GM18858 (cell line): ENCODE data around the gene AFF4.
"Not testable (repeated sequence)": the region's sequence is repeated elsewhere in the genome, so short reads cannot be mapped to it uniquely, and the experiment has no call there.

Source experiments
- ATAC-seq: cut with Tn5 transposase; IDR thresholded peaks from one replicate; pipeline ENCODE4 v1.9.1; 2021; ENCODE audit not compliant: unreplicated experiment

AFF4 gene

DNA sequence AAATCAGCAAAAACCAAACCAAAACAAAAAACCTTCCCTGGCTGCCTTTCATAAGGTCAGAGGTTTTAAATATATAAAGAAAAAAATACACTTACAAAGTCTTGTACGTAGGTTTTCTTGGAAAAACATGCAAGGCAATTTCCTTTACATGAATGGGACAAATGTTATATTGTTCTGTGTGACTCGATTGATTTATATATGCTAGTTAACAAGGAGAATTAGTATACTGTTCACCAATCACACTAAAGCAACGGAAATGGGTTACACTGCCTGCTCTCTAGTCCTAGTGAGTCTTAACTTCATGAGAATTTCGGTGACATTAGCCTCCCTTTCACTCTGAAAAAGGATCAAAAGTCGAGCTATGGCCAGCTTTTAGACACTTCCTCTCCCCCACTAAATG is 102.7 kb downstream of the AFF4 start:
- no peak for ATAC-seq

DNA sequence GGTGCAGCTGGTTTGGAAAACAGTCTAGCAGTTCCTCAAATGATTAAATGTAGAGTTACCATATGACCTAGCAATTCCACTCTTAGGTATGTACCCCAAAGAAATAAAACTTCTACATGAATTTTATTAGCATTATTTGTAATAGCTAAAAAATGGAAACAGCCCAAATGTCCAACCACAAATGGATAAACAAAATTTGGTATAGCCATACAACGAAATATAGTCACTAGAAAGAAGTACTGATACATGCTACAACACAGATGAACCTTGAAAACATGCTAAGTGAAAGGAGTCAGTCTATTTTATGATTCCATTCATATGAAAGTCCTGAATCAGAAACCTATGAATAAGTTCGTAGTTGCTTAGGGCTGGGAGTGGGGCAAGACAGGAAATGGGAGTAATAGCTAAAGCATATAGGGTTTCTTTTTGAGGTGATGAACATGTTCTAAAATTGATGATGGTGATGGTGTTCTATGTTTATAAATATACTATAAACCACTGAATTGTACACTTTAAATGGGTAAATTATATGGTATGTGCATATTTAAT is 103.5 kb downstream of the AFF4 start:
- no peak for ATAC-seq

DNA sequence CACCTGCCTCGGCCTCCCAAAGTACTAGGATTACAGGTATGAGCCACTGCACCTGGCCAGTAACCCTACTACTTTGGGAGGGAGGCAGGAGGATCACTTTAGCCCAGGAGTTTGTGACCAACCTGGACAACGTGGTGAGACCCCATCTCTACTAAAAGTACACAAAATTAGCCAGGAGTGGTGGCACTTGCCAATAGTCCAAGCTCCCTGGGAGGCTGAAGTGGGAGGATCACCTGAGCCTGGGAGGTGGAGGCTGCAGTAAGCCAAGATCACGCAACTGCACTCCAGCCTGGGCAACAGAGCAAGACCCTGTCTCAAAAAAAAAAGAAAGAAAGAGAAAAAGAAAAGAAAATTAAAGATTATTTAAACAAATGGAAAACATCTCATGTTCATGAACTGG is 107.4 kb downstream of the AFF4 start:
- ATAC-seq: no peak

DNA sequence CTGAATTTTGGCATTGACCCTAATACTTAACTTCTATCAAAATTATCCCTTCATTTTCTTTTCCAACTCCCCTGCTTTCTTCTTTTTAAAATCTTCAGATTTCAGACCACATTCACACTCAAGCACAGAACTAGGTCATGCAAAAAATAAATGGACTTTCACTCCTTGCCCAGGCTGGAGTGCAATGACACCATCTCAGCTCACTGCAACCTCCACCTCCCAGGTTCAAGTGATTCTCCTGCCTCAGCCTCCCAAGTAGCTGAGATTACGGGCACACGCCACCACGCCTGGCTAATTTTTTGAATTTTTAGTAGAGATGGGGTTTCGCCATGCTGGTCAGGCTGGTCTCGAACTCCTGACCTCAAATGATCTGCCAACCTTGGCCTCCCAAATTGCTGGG is 108.4 kb downstream of the AFF4 start:
- ATAC-seq: not testable (repeated sequence)

DNA sequence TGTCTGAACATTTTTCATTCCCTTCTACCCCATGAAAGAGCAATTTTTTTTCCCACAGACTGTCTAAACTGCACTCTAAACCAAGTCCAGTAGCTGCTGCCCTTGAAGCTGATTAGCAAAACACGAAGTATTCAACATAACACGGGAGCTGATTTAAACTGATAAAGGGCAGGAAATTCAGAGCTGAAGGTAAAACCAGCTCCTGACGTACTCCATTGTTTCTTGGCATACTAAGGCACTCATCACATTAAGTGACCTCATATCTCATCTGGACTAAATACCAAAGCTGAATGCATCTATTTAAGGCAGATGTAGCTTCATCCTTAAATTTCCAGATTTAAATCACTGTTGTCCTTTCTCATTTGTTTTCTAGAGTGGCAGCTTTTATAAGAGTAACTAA is 109.1 kb downstream of the AFF4 start:
- ATAC-seq: no peak

DNA sequence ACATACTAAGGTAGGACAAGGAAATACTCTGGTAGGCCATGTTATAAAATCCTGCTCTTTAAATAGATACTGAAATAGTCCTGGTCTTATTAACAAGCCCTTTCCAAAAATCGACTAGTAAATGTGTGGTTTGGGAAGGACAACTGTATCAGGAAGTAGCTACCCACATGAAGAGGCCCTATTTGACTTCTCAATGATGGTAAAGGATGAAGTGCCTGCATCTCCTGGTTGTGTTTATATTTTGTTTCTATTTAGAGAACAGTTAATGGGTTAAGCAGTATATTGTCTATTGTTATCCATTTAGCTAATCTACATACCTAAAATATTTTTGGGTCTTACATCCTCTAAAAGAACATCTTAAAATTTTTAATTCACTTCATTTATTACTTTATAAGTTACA is 109.6 kb downstream of the AFF4 start:
- no peak for ATAC-seq

DNA sequence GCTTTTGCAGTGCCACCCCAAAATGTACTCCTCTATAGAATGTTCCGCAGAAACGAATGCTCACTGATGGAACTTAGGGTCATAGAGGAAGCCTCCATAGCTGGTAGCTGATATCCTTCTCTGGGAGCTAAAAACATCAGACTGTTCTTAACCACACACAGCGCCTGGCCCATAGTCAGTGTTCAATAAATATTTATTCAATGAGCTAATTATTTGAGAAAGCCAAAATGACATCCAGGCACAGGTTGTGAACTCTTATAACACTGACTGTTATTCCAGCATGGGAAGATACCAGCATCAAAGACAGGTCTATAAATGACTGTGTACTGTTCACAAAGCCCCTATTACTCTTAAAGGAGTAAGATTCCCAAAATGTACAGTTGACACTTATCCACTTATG is 110.1 kb downstream of the AFF4 start:
- ATAC-seq: no peak

DNA sequence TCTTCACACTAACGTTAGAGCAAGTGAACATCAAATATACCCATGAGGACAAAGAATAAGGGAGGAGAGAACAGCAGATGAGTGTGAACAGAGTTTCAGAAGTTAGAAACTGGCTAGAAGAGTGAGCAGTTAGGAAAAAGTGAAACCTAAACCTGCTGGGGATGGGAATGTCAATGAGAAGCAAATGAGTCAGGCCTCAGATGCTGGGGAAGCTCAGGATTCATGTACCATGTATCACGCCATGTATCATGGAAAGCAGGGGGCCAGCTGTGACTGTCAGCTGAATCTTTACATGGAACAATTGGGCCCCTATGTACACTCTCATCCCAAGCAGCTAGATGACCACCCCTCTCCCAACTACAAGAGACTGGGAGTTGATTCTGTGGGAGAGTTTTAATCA is 113.4 kb downstream of the AFF4 start:
- ATAC-seq: no peak

DNA sequence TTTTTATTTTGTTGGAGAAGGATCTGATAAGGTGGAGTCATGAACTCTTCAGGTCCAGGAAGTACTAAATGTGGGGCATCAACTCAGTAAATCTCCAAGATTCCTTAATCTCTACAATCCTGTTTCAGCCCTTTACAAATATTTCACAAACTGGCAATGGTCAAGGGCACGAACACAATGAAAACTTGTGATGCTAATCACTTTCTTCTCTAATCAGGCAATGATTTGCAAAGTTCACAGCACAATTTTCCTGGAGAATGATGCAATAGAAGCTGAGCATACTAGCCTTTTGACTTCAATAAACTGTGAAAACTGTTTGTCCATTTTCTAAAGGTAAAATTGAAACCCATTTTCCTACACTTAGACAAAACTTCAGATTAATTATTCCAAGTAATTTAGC is 114.1 kb downstream of the AFF4 start:
- ATAC-seq: no peak

DNA sequence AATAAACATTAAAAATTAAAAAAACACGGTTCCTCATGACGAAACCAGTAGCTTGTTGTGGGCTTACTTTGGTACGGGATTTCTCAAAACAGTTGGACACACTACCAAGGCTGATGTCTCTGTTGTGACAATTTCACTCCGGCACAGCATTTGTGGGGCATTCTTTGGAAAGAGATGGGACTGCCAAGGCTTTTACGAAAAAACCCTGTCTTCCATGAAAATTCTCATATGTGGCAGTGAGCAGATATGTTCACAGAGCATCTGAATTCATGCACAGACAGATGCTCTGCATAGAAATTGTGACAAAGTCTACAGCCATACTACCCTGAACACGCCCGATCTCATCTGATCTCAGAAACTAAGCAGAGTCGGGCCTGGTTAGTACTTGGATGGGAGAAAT is 115.2 kb downstream of the AFF4 start:
- no peak for ATAC-seq

DNA sequence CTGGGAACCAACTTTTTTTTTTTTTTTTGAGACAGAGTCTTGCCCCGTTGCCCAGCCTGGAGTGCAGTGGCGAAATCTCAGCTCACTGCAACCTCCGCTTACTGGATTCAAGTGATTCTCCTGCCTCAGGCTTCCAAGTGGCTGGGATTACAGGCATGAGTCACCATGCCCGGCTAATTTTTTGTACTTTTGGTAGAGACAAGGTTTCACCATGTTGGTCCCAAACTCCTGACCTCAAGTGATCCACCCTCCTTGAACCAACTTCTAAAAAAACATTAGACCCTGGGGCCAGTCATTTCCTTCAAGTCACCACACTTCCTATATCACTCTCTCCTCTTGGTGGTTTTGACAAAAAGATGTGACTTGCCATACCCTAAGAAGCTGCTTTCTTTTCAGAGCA is 122.1 kb downstream of the AFF4 start:
- ATAC-seq: no peak

DNA sequence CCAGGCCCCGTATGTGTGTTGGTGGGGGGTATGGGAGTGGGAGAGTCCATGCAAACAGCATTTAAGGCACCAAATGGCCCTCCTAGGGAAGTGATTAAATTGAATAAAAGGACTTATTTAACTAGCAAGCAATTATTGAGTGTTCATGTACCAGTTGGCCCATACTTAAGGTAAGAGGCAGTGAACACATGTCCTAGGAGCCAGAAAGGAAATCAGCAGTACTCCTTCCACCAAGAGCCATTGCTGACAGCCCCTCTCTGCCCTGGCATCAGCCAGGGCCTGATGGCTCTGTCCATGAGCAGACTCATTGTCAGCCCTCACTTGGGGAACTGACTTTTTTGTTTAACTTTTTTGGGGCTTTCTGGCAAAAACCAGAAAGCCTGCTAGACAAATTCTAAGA is 122.5 kb downstream of the AFF4 start:
- ATAC-seq: no peak

DNA sequence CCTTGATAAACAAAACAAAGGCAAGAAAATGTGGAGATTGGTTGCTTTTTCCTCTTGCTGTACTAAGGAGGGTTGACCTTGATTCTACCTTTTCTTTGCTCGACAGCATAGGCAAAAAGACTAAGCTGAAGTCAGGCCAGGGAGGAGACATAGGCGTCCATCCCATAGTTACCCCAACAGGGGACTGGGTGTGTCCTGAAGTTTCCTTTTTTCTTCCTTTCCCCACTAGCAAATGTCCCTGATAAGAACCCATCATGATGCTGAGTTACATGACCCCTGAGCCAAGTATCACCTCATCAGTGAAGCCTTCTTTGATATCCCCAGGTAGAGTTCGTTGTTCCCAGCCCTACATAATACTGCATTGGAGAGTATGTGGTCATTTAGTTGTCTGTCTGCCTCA is 123.1 kb downstream of the AFF4 start:
- ATAC-seq: no peak

DNA sequence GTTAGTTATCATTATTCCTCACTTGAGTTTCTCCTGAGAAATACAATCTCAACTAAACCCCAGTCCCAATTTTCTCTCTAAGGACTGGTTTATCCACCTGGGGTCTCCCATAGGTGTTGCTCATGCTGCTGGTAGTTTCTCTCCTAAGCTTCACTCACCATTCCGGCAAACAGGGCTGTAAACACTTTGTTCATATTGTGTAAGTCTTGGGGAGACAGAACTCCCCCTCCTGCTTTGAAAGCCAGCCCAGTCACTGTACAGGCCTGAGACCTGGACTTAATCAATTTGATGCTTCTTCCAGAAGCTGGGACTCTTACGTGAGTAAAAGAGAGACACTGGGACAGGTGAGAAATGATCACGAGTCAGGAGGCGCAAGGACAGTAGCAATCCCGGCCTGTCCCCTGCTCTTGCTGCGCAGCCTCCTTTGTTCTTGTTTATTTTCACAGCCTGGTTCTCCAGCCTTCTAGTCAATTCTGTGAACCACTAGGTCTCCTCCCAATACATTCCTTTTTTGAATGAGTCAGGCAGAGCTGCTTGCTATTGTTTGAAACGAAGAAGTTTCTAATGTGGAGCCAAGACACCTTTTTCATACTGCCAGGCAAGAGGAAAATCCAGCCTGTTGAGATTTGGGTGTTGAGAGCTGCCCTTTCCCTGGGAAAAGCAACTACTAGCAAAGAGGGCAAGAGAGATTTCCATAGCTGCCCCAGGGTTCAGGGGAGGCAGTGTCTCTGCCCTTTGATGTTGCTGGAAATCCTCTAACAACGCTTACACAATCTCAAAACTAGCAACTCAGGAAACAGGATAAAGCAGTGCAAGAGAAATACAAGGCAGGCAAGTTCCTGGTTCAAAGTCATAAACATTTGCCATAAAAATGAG is 123.8 kb downstream of the AFF4 start:
- ATAC-seq: no peak

DNA sequence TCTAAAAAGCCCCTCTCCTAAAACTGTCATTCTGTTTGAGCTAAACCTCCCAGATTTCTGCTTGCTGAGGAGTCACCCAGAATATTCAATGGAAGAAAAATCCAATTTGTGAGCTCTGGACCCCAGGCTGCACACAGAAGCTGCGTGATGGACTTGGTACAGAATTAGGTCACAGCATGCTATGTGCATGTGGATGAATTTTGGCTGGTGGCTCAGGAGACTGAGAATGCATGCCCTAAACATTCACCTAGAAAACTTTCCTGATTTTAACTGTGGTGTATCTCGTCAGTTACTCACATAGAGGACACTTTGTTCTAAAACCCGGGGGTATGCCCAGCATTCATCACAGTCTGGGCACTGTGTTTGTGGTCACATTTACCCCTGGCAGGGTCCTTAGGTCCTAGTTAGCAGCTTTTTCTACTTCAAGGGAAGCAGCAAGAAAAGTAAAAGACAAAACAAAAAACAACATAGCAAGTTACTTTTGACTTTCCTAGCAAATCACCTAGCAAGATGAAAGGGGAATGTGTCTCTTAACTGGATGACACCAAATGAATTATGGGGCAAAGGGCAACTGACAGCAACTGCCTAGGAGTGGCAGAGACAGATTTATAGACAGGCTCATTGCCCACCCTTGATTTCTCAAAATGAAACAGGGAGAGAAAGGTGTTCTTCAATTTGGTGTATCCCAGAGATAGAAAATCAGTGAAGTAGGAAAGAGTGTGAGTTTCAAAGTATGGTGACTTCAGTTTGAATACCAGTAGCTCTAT is 124.7 kb downstream of the AFF4 start:
- ATAC-seq: no peak

DNA sequence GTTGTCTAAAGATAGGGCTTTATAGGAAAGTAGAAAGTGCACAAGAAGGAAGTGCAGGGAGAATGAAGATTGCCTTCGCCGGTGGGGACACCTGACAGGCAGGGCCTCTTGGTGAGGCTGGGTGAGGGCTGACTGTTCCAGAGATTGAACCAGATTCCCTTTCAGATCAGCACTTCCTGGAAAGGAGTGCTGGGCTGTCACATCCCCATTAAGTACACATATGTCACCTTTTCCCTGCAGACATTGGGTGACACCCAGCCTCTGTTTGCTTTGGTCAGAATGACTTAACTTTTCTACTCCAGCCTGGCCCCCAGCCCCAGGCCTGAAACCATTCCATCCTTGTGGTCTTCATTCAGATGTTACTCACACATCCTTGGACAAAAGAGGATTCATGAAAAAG is 125.6 kb downstream of the AFF4 start:
- ATAC-seq: no peak

DNA sequence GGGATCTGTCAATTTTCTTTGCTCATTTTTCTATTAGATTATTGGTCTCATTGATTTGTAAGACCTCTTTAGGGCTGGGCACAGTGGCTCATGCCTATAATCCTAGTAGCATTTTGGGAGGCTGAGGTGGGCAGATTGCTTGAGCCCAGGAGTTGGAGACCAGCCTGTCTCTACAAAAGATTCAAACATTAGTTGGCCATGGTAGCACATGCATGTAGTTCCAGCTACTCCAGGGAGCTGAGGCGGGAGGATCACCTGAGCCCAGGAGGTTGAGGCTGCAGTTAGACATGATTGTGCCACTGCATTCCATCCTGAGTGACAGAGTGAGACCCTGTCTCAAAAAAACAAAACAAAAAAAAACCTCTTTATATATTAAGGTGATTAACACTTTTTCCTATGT is 126.6 kb downstream of the AFF4 start:
- no peak for ATAC-seq

DNA sequence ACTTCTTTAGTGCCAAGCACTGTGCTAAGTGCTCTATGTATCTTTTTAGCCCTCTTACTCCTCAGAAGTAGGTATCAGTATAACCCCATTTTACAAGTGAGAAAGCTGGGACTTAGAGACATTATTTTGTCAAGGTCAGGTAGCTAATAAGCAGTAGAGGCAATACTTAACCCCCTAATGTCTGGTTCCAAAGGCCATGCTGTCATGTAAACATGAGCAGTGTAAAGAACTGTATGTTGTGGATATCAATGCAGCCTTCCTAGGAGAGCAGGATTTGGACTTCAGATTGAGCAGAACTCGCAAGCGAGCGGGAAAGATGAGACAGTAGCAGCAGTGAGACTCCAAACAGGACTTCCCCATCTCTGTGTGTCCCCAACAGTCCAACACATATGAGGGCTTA is 129.4 kb downstream of the AFF4 start:
- ATAC-seq: no peak

DNA sequence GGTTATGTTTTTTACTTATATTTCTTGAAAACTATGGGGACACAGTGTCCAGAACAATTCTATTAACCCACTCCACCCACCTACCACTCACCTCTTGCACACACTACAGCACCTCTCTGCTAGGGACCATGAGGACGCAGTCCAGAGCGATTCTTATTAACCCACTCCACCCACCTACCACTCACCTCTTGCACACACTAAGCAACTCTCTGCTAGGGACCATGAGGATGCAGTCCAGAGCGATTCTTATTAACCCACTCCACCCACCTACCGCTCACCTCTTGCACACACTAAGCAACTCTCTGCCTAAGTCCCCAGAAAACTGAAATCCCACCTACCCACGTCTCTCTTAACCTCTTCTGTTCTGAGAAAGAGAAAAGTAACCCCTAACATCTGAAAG is 130.8 kb downstream of the AFF4 start:
- no peak for ATAC-seq

DNA sequence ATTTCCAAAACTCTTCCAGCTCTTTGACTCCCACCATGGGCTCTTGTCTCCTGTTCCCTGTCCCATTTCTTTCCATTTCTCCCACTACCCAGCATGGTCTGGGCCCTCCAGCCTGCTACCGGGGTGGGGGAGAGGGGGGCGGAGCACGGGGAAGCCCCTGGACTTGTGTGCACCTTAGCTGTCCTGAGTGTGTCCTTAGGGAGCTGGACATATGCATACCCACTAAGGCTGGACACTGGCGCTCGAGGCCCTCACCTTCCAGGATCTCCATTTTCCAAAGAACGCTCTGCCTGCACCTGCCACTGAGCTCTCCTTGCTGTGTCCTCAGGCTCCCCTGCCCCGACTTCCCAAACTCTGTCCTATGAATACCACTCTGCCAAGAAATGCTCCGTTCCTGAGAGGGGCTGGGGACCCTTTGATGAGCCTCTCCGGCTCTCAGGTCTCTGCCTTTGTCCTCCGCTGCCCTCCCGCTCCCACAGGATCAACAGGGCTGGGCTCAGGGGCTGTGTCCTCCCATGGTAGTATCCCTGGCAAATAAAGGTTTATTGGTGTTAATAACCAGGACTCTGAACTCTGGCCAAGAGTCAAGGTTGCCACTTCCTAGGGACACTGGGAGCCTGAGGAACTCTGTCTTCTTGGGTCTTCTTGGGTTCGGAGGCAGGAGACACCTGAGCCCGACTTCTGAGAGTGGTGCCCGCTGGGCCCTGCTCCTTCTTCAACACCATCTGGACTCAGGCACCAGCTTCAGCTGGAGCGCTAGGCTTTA is 132.2 kb downstream of the AFF4 start:
- ATAC-seq: no peak

DNA sequence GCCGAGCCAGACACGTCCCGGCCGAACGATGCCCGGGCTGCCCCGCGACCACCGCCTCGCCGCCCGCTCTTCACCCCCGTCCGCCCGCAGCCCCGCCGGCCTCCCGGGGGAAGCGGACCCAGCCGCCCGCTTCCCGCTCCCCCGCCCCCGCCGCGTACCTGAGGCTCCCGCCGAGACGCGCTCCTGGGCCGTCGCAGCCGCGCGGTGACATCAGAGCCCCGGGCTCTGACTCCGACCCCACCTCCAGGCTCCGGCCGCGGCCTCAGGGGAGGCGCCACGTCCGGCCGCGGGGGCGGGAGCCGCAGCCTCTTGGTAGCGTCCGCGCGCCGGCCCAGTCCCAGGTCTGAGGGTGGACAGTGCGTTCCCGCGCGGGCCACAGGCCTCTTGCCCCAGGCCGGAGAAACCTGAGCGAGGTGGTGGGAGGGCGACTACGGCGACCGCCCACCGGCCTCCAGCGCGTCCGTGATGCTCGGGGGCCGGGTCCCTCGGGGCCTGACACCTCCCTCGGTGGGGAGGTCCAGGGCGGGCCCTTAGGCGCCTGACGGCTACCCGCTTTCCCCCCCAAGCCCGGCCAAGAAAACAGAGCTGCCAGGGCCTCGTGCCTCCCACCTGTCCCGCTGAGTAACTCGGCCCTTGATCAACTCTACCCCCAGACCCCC is 132.9 kb downstream of the AFF4 start, which contains the start of gene SHROOM1:
TSS of gene SHROOM1 (minus strand) at position 212 of the 659 bp plus-strand sequence. CDS start 4,507 bp downstream, outside the sequence.
- peak; percentile 43 for ATAC-seq
